H1 (cell line): ENCODE data around the gene TTC5. TPM values are rescaled to one million over a fixed set of nuclear protein-coding genes. Genes with fewer than 3 reads are reported as not detected.
"Not testable (repeated sequence)": the region's sequence is repeated elsewhere in the genome, so short reads cannot be mapped to it uniquely, and the experiment has no call there.

ENCODE experiments used
- CTCF ChIA-PET: fragments of 300-600 bp; sonication (Branson Sonifier 250); formaldehyde crosslinking; loops from one replicate; lab custom pipeline; 2021; ENCODE audit not compliant: partially characterized antibody; lab: Charles Lee
- POLR2A ChIA-PET: fragments of 300-600 bp; sonication (Branson Sonifier 250); formaldehyde crosslinking; loops from one replicate; lab custom pipeline; 2021; ENCODE audit warnings: inconsistent platforms; ENCODE audit not compliant: partially characterized antibody; lab: Charles Lee
- DNase-seq, 2 experiments: peaks; one replicate each; pipeline versions ENCODE4 v3.0.0 to v3.0.0-alpha.2; 2010 to 2022; ENCODE audit warnings: low spot score in 2 of 2, low read depth in 1 of 2, mixed read lengths in 1 of 2
- FAIRE-seq: peaks from 2 replicates; lab custom pipeline; 2011; peaks lifted over from hg19 to GRCh38; lab: Jason Lieb, UNC
- H2AFZ ChIP-seq: 2 replicates; pipeline ENCODE4 v1.8.1; 2012; ENCODE audit warnings: low read length, inconsistent platforms
- H2AK5ac ChIP-seq: 2 replicates; pipeline ENCODE4 v1.6.1; 2013; ENCODE audit warnings: low read depth, low read length
- H2BK120ac ChIP-seq: replicated peaks from 2 replicates; pipeline ENCODE3; 2013; ENCODE audit warnings: low read depth, low read length, inconsistent platforms
- H2BK12ac ChIP-seq: 2 replicates; pipeline ENCODE4 v1.6.1; 2013; ENCODE audit warnings: low read depth, low read length
- H2BK15ac ChIP-seq: 2 replicates; pipeline ENCODE4 v1.6.1; 2013; ENCODE audit warnings: low read length
- H2BK20ac ChIP-seq: 2 replicates; pipeline ENCODE4 v1.6.1; 2013; ENCODE audit warnings: low read length
- H2BK5ac ChIP-seq: 2 replicates; pipeline ENCODE4 v1.6.1; 2013; ENCODE audit warnings: low read depth, low read length
- H3K14ac ChIP-seq: 2 replicates; pipeline ENCODE4 v1.6.1; 2013; ENCODE audit warnings: inconsistent platforms; ENCODE audit not compliant: insufficient read length
- H3K18ac ChIP-seq: 2 replicates; pipeline ENCODE4 v1.6.1; 2013; ENCODE audit warnings: low read length; ENCODE audit errors: extremely low read depth
- H3K23ac ChIP-seq: 2 replicates; pipeline ENCODE4 v1.6.1; 2013; ENCODE audit warnings: inconsistent platforms; ENCODE audit not compliant: insufficient read length
- H3K23me2 ChIP-seq: 2 replicates; pipeline ENCODE4 v1.6.1; 2013; ENCODE audit warnings: low read depth, low read length
- H3K27ac ChIP-seq: 2 replicates; pipeline ENCODE4 v1.6.1; 2011; ENCODE audit warnings: low read depth, low read length, inconsistent platforms
- H3K27me3 ChIP-seq, 4 experiments: replicated peaks in 1 of 4; 1 replicate in 1 of 4; 2 replicates in 3 of 4; pipeline versions ENCODE4 v1.6.1 to v1.8.1; 2011 to 2013; ENCODE audit warnings: low read length in 3 of 4, mild to moderate bottlenecking in 3 of 4, inconsistent platforms in 2 of 4, mixed read lengths in 2 of 4, moderate library complexity in 1 of 4; ENCODE audit not compliant: control insufficient read depth in 3 of 4, insufficient read depth in 3 of 4; ENCODE audit errors: extremely low read depth in 1 of 4
- H3K36me3 ChIP-seq, 4 experiments: 2 replicates each; pipeline versions ENCODE4 v1.6.1 to v1.8.1; 2011 to 2013; ENCODE audit warnings: mild to moderate bottlenecking in 4 of 4, low read length in 3 of 4, moderate library complexity in 2 of 4, control low read depth in 1 of 4, inconsistent platforms in 1 of 4; ENCODE audit not compliant: insufficient read depth in 4 of 4, control insufficient read depth in 2 of 4
- H3K4ac ChIP-seq: replicated peaks from 2 replicates; pipeline ENCODE3; 2013; ENCODE audit warnings: low read length, low read depth, mixed read lengths, inconsistent platforms; ENCODE audit not compliant: insufficient read length
- H3K4me1 ChIP-seq, 4 experiments: replicated peaks in 1 of 4; 1 replicate in 1 of 4; 2 replicates in 3 of 4; pipeline versions ENCODE4 v1.6.1 to v1.8.1; 2011 to 2013; ENCODE audit warnings: low read length in 3 of 4, inconsistent platforms in 2 of 4, mixed read lengths in 1 of 4; ENCODE audit not compliant: insufficient read depth in 4 of 4, control insufficient read depth in 3 of 4
- H3K4me2 ChIP-seq, 2 experiments: 2 replicates each; pipeline versions ENCODE4 v1.6.1 to v1.8.1; 2011 to 2013; ENCODE audit warnings: low read depth in 2 of 2, low read length in 2 of 2, control low read depth in 1 of 2, inconsistent platforms in 1 of 2, mild to moderate bottlenecking in 1 of 2; ENCODE audit not compliant: insufficient read depth in 1 of 2
- H3K4me3 ChIP-seq, 4 experiments: fragments of 200-600, 300-600 bp in 1 of 4; sonication (generic), shearing (Covaris generic), sonication (Bioruptor Twin) in 1 of 4; 2 replicates each; pipeline versions ENCODE4 v1.5.1 to v1.8.1; 2011 to 2016; ENCODE audit warnings: low read length in 4 of 4, low read depth in 3 of 4, control low read depth in 2 of 4, inconsistent platforms in 2 of 4, mild to moderate bottlenecking in 2 of 4, mixed read lengths in 1 of 4, moderate library complexity in 1 of 4; ENCODE audit not compliant: insufficient read depth in 2 of 4; ENCODE audit errors: extremely low read depth in 1 of 4
- H3K56ac ChIP-seq: replicated peaks from 2 replicates; pipeline ENCODE3; 2013; ENCODE audit warnings: low read depth, mild to moderate bottlenecking, mixed read lengths, low read length, inconsistent platforms; ENCODE audit not compliant: insufficient read length
- H3K79me1 ChIP-seq: 2 replicates; pipeline ENCODE4 v1.6.1; 2013; ENCODE audit warnings: low read depth, low read length, control low read depth
- H3K79me2 ChIP-seq, 2 experiments: 2 replicates each; pipeline versions ENCODE4 v1.6.1 to v1.8.1; 2012 to 2013; ENCODE audit warnings: low read length in 2 of 2, mild to moderate bottlenecking in 2 of 2, inconsistent platforms in 1 of 2; ENCODE audit not compliant: insufficient read depth in 2 of 2, control insufficient read depth in 1 of 2
- H3K9ac ChIP-seq, 4 experiments: replicated peaks in 1 of 4; 1 replicate in 1 of 4; 2 replicates in 3 of 4; pipeline versions ENCODE4 v1.6.1 to v1.8.1; 2011 to 2013; ENCODE audit warnings: low read depth in 3 of 4, low read length in 3 of 4, control low read depth in 2 of 4, mild to moderate bottlenecking in 2 of 4, moderate library complexity in 2 of 4, inconsistent platforms in 1 of 4; ENCODE audit errors: extremely low read depth in 1 of 4
- H3K9me3 ChIP-seq, 2 experiments: 2 replicates each; pipeline versions ENCODE4 v1.6.1 to v1.8.1; 2012 to 2013; ENCODE audit warnings: mild to moderate bottlenecking in 2 of 2, moderate library complexity in 2 of 2, control low read depth in 1 of 2, inconsistent platforms in 1 of 2, low read depth in 1 of 2, low read length in 1 of 2, mixed read lengths in 1 of 2; ENCODE audit not compliant: insufficient read depth in 2 of 2
- H4K20me1 ChIP-seq, 2 experiments: replicated peaks in 1 of 2; 2 replicates each; pipeline versions ENCODE3 to v1.8.1; 2011 to 2013; ENCODE audit warnings: inconsistent platforms in 2 of 2, low read length in 2 of 2, mild to moderate bottlenecking in 1 of 2; ENCODE audit not compliant: insufficient read depth in 2 of 2, control insufficient read depth in 1 of 2
- H4K5ac ChIP-seq: 2 replicates; pipeline ENCODE4 v1.6.1; 2013; ENCODE audit warnings: low read length, low read depth, mixed read lengths, inconsistent platforms; ENCODE audit not compliant: insufficient read length
- H4K8ac ChIP-seq: 2 replicates; pipeline ENCODE4 v1.8.0; 2013; ENCODE audit warnings: mild to moderate bottlenecking, moderate library complexity, low read length, inconsistent platforms; ENCODE audit not compliant: insufficient read depth; ENCODE audit errors: extremely low read depth
- H4K91ac ChIP-seq: replicated peaks from 2 replicates; pipeline ENCODE3; 2013; ENCODE audit warnings: low read length, mixed read lengths, inconsistent platforms; ENCODE audit not compliant: insufficient read length
- WGBS, 2 experiments: shearing (Covaris generic) in 1 of 2; methylation state at CpG; one replicate each; pipeline versions ENCODE4 v1.1.6 to v1.1.7; 2013 to 2015; ENCODE audit warnings: low lambda C conversion rate in 2 of 2, mixed read lengths in 2 of 2, inconsistent platforms in 1 of 2, low coverage in 1 of 2, missing lambda C conversion rate in 1 of 2; ENCODE audit not compliant: insufficient replicate concordance in 2 of 2, insufficient coverage in 1 of 2, insufficient read length in 1 of 2; ENCODE audit errors: extremely low coverage in 1 of 2, missing lambda C conversion rate in 1 of 2; 5-methylcytosine and 5-hydroxymethylcytosine counted together
- polyA plus RNA-seq, 7 experiments: library from polyadenylated mRNA; depleted of rRNA in 3 of 7; stranded (reverse) in 5 of 7; unstranded in 2 of 7; fragments of >200 nt in 5 of 7; fragments of 200-250 nt in 2 of 7; gene quantifications; 1 replicate in 5 of 7; 2 replicates in 1 of 7; 4 replicates in 1 of 7; pipeline versions ENCODE4 v1.2.1 to v1.2.3, GENCODE V29; 2011 to 2013; ENCODE audit warnings: missing spikeins in 2 of 7, mixed read lengths in 2 of 7
- total RNA-seq: library from RNA; stranded (reverse); fragmentation: NEBNext Ultra II Directional; extraction: Animal tissue kit (Norgen Biotek cat#: 25700); gene quantifications from 2 replicates; pipeline ENCODE4 v1.2.1, GENCODE V29; 2021

Gene TTC5
- total and polyA plus RNA-seq, 2 of the 8 experiments (the other 6 are each of a cell fraction or from before 2014, with no cell fraction given) = 9.1 to 18.0 TPM

- not testable (repeated sequence) for H3K14ac ChIP-seq, H2AFZ ChIP-seq, H3K27me3 ChIP-seq, H3K9ac ChIP-seq, H3K18ac ChIP-seq, H3K27ac ChIP-seq, H3K56ac ChIP-seq, H2BK12ac ChIP-seq, H3K23me2 ChIP-seq, H3K23ac ChIP-seq, H2BK120ac ChIP-seq, H3K4ac ChIP-seq, H3K4me3 ChIP-seq, H3K36me3 ChIP-seq, H2BK20ac ChIP-seq, H2AK5ac ChIP-seq, H4K8ac ChIP-seq, H2BK15ac ChIP-seq, H3K4me2 ChIP-seq, H3K79me1 ChIP-seq, H4K91ac ChIP-seq, H4K5ac ChIP-seq, H4K20me1 ChIP-seq, H3K9me3 ChIP-seq, H3K4me1 ChIP-seq, H2BK5ac ChIP-seq, FAIRE-seq, DNase-seq
- ChIA-PET CTCF (interaction anchor here (1.6 kb wide), 1 partner anchor 13 kb away, joined by 6 read pairs; no protein-coding TSS in a partner anchor), POLR2A (interaction anchor here (1.7 to 8.3 kb wide), 3 partner anchors 11 to 114 kb away, joined by 6 to 215 read pairs (median 69); partner anchors contain the start of genes APEX1, CCNB1IP1 and OSGEP)
- 86% methylated on average over 4 of the region's 4 CpGs; no CpG with 5 or more reads in 1 of the 2 experiments for WGBS, 2 experiments
- peaks cover 0 to 15% of the 10 kb centered on the region in 2 experiments; a peak in 2 of 4 replicates for H3K79me2 ChIP-seq
Measured at GRCh38 chr14:20341032-20341431, 35.3 kb upstream of the TTC5 start.
